Left lobe of liver (tissue), 2 donors: Measurements from ENCODE around the gene PAPOLB. TPM values are rescaled to one million over a fixed set of nuclear protein-coding genes. Genes with fewer than 3 reads are reported as not detected.
"Not testable (repeated sequence)": the region's sequence is repeated elsewhere in the genome, so short reads cannot be mapped to it uniquely, and the experiment has no call there.

Experiments
- ATAC-seq: fragments of 200-7000 bp; cut with Tn5 transposase; one replicate; pipeline ENCODE4 v1.9.1; 2020; ENCODE audit warnings: mild to moderate bottlenecking, moderate library complexity
- DNase-seq: peaks from one replicate; pipeline ENCODE4 v3.0.0-alpha.2; 2020; ENCODE audit warnings: low spot score
- total RNA-seq: library from RNA; stranded (reverse); gene quantifications from one replicate; pipeline ENCODE4 v1.2.1, GENCODE V29; 2021
- donor health status: DM: no; HTN: no; CAD: no; lungs with moderate emphysema.
- donor health status: DM: no; HTN: yes; CAD: no.

The PAPOLB gene
- total RNA-seq: not detected

DNA sequence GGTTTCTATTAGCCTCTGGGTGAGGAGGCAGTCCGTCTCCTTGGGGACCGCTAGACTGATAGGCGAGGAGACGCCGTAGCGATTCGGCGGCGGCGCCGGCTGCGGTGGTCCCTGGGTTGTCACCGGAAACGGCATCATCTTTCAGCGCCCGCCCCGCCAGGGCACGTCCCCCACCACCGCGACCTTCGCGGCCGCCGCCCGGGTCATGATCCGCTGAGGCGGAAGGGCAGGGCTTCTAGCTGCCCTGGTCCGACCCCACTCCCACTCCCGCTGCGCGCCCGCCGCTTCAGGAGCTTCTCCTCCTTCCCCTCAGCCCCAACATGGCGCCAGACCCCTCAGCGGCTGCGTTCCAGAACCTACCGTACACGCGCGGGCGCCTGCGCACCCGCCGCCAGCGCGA, at the start of gene PAPOLB:
Gene PAPOLB (minus strand): TSS at position 358 of the 400 bp plus-strand sequence. CDS start 220 bp downstream, at position 138.
- ATAC-seq (no peak), DNase-seq (no peak)

DNA sequence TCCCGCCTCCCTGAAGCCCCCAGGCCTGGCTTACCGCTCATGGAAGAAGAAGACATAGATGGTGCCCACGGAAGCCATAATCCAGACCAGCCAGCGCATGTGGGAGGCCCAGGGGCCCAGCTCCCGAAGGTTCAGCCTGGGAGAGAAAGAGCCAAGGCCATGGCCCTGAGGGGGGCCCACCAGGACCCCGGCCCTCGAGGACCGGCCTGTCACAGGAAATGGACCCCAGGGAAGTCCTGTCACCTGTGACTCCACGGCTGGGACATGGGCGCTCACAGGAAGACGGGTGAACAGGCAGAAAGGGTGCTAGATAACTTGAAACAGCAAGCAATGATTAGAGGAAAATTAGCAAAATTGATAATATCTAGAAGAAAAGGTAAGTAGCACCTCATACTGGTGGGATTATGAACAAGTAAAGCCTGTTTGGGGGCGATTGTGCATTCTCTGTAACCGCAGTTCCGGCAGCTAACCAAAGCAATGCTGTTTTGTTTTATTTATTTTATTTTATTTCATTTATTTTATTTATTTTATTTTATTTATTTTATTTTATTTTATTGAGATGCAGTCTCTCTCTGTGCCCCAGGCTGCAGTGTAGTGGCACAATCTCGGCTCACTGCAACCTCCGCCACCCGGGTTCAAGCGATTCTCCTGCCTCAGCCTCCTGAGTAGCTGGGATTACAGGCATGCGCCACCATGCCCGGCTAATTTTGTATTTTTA, 49.4 kb upstream of the PAPOLB start:
- DNase-seq: no peak
- ATAC-seq: no peak

GRCh38 chr7:4906682-4907081, 44.9 kb upstream of the PAPOLB start:
- ATAC-seq: no peak

GRCh38 chr7:4905171-4905570, 43.3 kb upstream of the PAPOLB start:
- DNase-seq: no peak

More at GRCh38 chr7:4906682-4907081, 44.9 kb upstream of the PAPOLB start:
- DNase-seq: no peak

DNA sequence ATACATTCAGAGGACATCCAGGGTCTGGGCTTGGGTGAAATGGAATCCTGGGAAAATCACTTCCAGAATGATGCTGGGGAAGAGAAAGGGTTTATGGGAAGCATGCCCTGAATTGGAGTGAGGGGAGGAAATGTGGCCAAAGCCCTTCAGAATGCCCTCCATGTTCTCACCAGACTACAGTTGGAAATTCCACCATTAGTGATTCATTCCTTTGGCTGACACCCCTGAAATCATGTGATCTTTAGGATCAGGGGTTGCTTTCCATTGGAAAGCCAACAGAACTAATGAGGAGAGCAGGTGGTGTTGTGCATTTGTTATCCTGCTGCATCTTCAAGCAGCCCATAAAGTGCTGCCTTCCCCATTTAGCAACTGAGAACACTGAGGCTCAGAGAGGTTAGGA, 42.5 kb upstream of the PAPOLB start:
- no peak for ATAC-seq
- DNase-seq: no peak

More at GRCh38 chr7:4905171-4905570, 43.3 kb upstream of the PAPOLB start:
- ATAC-seq: no peak

- ATAC-seq (no peak), DNase-seq (no peak)
Observed at GRCh38 chr7:4895766-4896165, 33.9 kb upstream of the PAPOLB start.

GRCh38 chr7:4894482-4894881, 32.7 kb upstream of the PAPOLB start:
- ATAC-seq (no peak), DNase-seq (no peak)

- DNase-seq (no peak), ATAC-seq (no peak)
Observed at GRCh38 chr7:4893929-4894475, 32.2 kb upstream of the PAPOLB start.

- ATAC-seq, DNase-seq: not testable (repeated sequence)
Observed at GRCh38 chr7:4893188-4893587, 31.4 kb upstream of the PAPOLB start.

- ATAC-seq, DNase-seq: not testable (repeated sequence)
Observed at GRCh38 chr7:4891522-4891921, 29.7 kb upstream of the PAPOLB start.

- DNase-seq (no peak), ATAC-seq (no peak)
Observed at GRCh38 chr7:4889682-4890081, 27.9 kb upstream of the PAPOLB start.

- DNase-seq (no peak), ATAC-seq (no peak)
Observed at GRCh38 chr7:4888161-4888560, 26.3 kb upstream of the PAPOLB start.

- ATAC-seq (no peak), DNase-seq (no peak)
Observed at GRCh38 chr7:4886671-4887070, 24.8 kb upstream of the PAPOLB start.

DNA sequence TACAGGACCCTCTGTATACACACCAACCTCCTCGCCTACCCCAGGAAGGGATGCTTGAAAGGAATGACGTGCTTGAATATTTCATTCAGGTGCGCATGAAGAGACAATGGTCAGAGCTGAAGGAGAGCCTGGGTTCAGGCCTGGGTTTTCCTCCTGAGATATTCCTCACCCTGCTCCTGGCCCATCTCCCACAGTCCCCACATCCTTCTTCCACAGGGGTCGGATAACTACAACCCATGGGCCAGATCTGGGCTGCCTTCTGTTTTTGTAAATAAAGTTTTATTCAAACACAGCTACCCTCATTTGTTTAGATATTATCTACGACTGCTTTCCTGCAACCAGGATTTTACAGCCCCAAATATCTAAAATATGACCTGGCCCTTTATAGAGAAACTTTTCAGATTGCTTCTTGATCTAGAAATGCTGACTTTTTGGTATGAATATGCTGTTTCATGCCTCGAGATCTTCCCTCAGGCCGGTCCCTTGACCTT, 23.5 kb upstream of the PAPOLB start:
- no peak for DNase-seq
- no peak for ATAC-seq

GRCh38 chr7:4884164-4884563, 22.3 kb upstream of the PAPOLB start:
- ATAC-seq: no peak
- DNase-seq: no peak

DNA sequence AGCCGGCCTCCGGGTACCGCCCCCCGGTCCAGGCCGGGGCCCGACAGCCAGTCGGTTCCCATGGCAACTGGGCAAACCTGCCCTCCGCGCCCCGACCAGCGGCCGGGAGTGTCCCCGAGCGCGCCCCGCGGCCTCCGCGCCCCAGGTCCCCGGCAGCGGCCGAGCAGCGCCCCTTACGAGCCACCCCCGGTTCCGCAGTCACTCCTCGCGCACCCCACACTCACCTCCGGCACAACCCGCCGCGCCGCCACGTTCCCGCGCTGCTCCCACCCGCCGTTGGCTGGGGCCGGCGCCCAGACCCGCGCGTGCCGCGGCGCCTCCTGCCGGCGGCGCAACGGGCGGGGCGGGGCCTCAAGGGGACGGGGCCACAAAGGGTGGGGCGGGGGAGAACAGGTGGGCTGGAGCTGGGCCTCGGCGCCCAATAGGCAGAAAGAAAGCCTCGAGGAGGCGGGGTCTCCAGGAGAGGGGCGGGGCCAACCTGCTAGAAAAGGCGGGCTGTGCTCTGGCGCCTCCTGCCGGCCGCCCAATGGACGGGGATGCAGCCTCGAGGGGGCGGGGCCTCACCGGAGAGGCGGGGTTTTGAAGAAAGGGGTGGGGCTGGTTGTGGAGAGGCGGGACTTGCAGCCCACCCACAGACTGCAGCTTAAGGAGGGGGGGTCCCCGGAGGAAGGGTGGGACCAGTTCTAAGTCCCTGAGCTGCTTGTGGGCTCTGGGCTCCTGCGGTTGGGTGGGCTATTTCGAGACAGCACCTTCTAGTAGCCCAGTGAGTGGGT, 21.7 kb upstream of the PAPOLB start, which contains the start of gene RADIL:
Gene RADIL (minus strand): TSS at position 345 of the 773 bp plus-strand sequence. CDS start 5,577 bp downstream, outside the sequence.
- DNase-seq (peak; percentile 58), ATAC-seq (peak; percentile 75)

DNA sequence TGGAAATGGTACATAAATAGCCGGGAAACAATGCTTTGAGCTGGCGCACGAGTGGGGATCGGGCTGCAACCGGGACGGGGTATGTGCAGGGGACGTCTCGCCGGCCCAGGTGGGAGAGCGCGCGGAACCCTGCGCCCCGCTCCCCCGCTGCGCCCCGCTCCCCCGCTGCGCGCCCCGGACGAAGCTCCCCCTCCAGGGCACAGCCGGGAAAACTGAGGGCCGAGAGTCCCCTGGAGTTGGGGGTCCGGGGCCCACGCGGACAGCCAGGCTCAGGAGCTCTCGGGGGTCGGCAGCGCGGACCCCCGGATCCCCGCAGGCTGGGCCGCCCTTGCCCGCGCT, 21.2 kb upstream of the PAPOLB start:
- ATAC-seq: no peak
- DNase-seq: no peak

- DNase-seq: no peak
- peak; percentile 37 for ATAC-seq
Observed at GRCh38 chr7:4882169-4883032, 20.6 kb upstream of the PAPOLB start.

GRCh38 chr7:4880218-4880617, 18.4 kb upstream of the PAPOLB start:
- no peak for ATAC-seq
- no peak for DNase-seq

- no peak for ATAC-seq
- no peak for DNase-seq
Observed at GRCh38 chr7:4879396-4880081, 17.7 kb upstream of the PAPOLB start.
